Central memory CD4-positive, alpha-beta T cell (primary cell): Measurements from ENCODE around the gene AAK1.
"Not testable (repeated sequence)": the region's sequence is repeated elsewhere in the genome, so short reads cannot be mapped to it uniquely, and the experiment has no call there.

ENCODE experiments used
- DNase-seq: peaks from one replicate; pipeline ENCODE4 v3.0.0; 2022

The AAK1 gene

GRCh38 chr2:69659941-69660483, 16.5 kb upstream of the AAK1 start:
- no peak for DNase-seq

GRCh38 chr2:69659349-69659748, 15.8 kb upstream of the AAK1 start:
- no peak for DNase-seq

GRCh38 chr2:69652206-69652605, 8.7 kb upstream of the AAK1 start:
- DNase-seq, result no peak

- DNase-seq, result not testable (repeated sequence)
Observed at GRCh38 chr2:69647196-69647595, 3.7 kb upstream of the AAK1 start.

- DNase-seq, result no peak
Observed at GRCh38 chr2:69646714-69647113, 3.2 kb upstream of the AAK1 start.

GRCh38 chr2:69645921-69646320, 2.4 kb upstream of the AAK1 start:
- peak; percentile 60 for DNase-seq

GRCh38 chr2:69645031-69645431, 1.5 kb upstream of the AAK1 start:
- DNase-seq, result peak; percentile 75

- DNase-seq, result no peak
Observed at GRCh38 chr2:69644506-69644979, 1.0 kb upstream of the AAK1 start.

GRCh38 chr2:69642709-69643601, 584 bp downstream of the AAK1 start:
- DNase-seq, result peak; percentile 53

- peak; percentile 36 for DNase-seq
Observed at GRCh38 chr2:69641887-69642708, 1.4 kb downstream of the AAK1 start.

GRCh38 chr2:69641471-69641870, 2.1 kb downstream of the AAK1 start:
- DNase-seq, result no peak

- DNase-seq, result no peak
Observed at GRCh38 chr2:69639266-69639665, 4.3 kb downstream of the AAK1 start.

GRCh38 chr2:69638630-69639029, 4.9 kb downstream of the AAK1 start:
- no peak for DNase-seq

GRCh38 chr2:69637923-69638322, 5.6 kb downstream of the AAK1 start:
- no peak for DNase-seq

GRCh38 chr2:69636395-69636794, 7.1 kb downstream of the AAK1 start:
- DNase-seq, result no peak

GRCh38 chr2:69635432-69635831, 8.1 kb downstream of the AAK1 start:
- no peak for DNase-seq

- DNase-seq, result no peak
Observed at GRCh38 chr2:69634196-69634821, 9.2 kb downstream of the AAK1 start.

GRCh38 chr2:69631402-69631801, 12.1 kb downstream of the AAK1 start:
- no peak for DNase-seq

- no peak for DNase-seq
Observed at GRCh38 chr2:69629921-69630608, 13.5 kb downstream of the AAK1 start.

GRCh38 chr2:69628325-69629021, 15.1 kb downstream of the AAK1 start:
- DNase-seq, result no peak

- DNase-seq, result no peak
Observed at GRCh38 chr2:69625078-69625795, 18.3 kb downstream of the AAK1 start.
